Measurements from ENCODE around the gene TOPBP1.
"Not testable (repeated sequence)": the region's sequence is repeated elsewhere in the genome, so short reads cannot be mapped to it uniquely, and the experiment has no call there.

Gene TOPBP1

GRCh38 chr3:133693821-133694220 lies 32.1 kb upstream of the TOPBP1 start:
- Histone ChIP-seq H3K4me3 (no peak overlapping the region), H3K4me1 (no peaks in the 10 kb centered on the region), H3K27me3 (ENCODE audit: low read depth) (no peaks in the 10 kb centered on the region), H3K36me3 (replicated peaks) (no peaks in the 10 kb centered on the region), H3K9me3 (no peaks in the 10 kb centered on the region)
- no peak for DNase-seq (ENCODE audit: low spot score in 2 of 2)
- in situ Hi-C loops (cut with MboI; ENCODE audit: low sequenced_read_pairs), result no loop called here

GRCh38 chr3:133692759-133693158 lies 31.0 kb upstream of the TOPBP1 start:
- Histone ChIP-seq H3K36me3 (replicated peaks) (no peaks in the 10 kb centered on the region), H3K27me3 (ENCODE audit: low read depth) (no peaks in the 10 kb centered on the region), H3K9me3 (no peaks in the 10 kb centered on the region), H3K4me3 (no peak overlapping the region), H3K4me1 (no peaks in the 10 kb centered on the region)
- in situ Hi-C loops (cut with MboI; ENCODE audit: low sequenced_read_pairs), result no loop called here
- no peak for DNase-seq (ENCODE audit: low spot score in 2 of 2)

GRCh38 chr3:133691273-133692107 lies 29.7 kb upstream of the TOPBP1 start:
- Histone ChIP-seq H3K4me3 (no peak overlapping the region), H3K4me1 (no peaks in the 10 kb centered on the region), H3K36me3 (replicated peaks) (no peaks in the 10 kb centered on the region), H3K27me3 (ENCODE audit: low read depth) (no peaks in the 10 kb centered on the region), H3K9me3 (no peaks in the 10 kb centered on the region)
- in situ Hi-C loops (cut with MboI; ENCODE audit: low sequenced_read_pairs), result no loop called here
- DNase-seq (ENCODE audit: low spot score in 2 of 2), result no peak

- H3K4me1 ChIP-seq; DNase-seq (ENCODE audit: low spot score in 2 of 2); H3K36me3 ChIP-seq (replicated peaks); H3K27me3 ChIP-seq (ENCODE audit: low read depth); H3K4me3 ChIP-seq; in situ Hi-C loops (cut with MboI; ENCODE audit: low sequenced_read_pairs); H3K9me3 ChIP-seq: not testable (repeated sequence)
Observed at GRCh38 chr3:133677993-133678392, 16.3 kb upstream of the TOPBP1 start.

GRCh38 chr3:133676336-133677118 lies 14.8 kb upstream of the TOPBP1 start:
- Histone ChIP-seq H3K27me3 (ENCODE audit: low read depth) (peaks cover 6% of the 10 kb centered on the region; the same call in 1 of the 2 replicates), H3K9me3 (no peaks in the 10 kb centered on the region), H3K4me1 (no peaks in the 10 kb centered on the region), H3K4me3 (no peak overlapping the region), H3K36me3 (replicated peaks) (no peaks in the 10 kb centered on the region)
- DNase-seq (ENCODE audit: low spot score in 2 of 2), result no peak
- in situ Hi-C loops (cut with MboI; ENCODE audit: low sequenced_read_pairs), result no loop called here

- no peaks in the 10 kb centered on the region for H3K36me3 ChIP-seq (replicated peaks)
- H3K4me3 ChIP-seq, result no peak overlapping the region
- peaks cover 6% of the 10 kb centered on the region; the same call in 1 of the 2 replicates for H3K27me3 ChIP-seq (ENCODE audit: low read depth)
- in situ Hi-C loops (cut with MboI; ENCODE audit: low sequenced_read_pairs), result no loop called here
- no peaks in the 10 kb centered on the region for H3K9me3 ChIP-seq
- no peak for DNase-seq (ENCODE audit: low spot score in 2 of 2)
- H3K4me1 ChIP-seq, result no peaks in the 10 kb centered on the region
Observed at GRCh38 chr3:133675631-133676335, 14.0 kb upstream of the TOPBP1 start.

GRCh38 chr3:133674290-133674919 lies 12.7 kb upstream of the TOPBP1 start:
- Histone ChIP-seq H3K27me3 (ENCODE audit: low read depth) (peaks cover 6% of the 10 kb centered on the region; the same call in 1 of the 2 replicates), H3K4me1 (no peaks in the 10 kb centered on the region), H3K36me3 (replicated peaks) (no peaks in the 10 kb centered on the region), H3K9me3 (no peaks in the 10 kb centered on the region), H3K4me3 (no peak overlapping the region)
- in situ Hi-C loops (cut with MboI; ENCODE audit: low sequenced_read_pairs), result loop anchor here (25.0 kb wide), 1 partner anchor 813 kb away; the partner anchor contains the start of genes ANAPC13 and CEP63
- no peak for DNase-seq (ENCODE audit: low spot score in 2 of 2)

- Histone ChIP-seq H3K4me3 (no peak overlapping the region), H3K4me1 (no peaks in the 10 kb centered on the region), H3K27me3 (ENCODE audit: low read depth) (peaks cover 6% of the 10 kb centered on the region; the same call in 1 of the 2 replicates), H3K9me3 (no peaks in the 10 kb centered on the region), H3K36me3 (replicated peaks) (no peaks in the 10 kb centered on the region)
- in situ Hi-C loops (cut with MboI; ENCODE audit: low sequenced_read_pairs), result loop anchor here (25.0 kb wide), 1 partner anchor 814 kb away; the partner anchor contains the start of genes ANAPC13 and CEP63
- DNase-seq (ENCODE audit: low spot score in 2 of 2), result no peak
Observed at GRCh38 chr3:133673746-133674145, 12.0 kb upstream of the TOPBP1 start.

- H3K4me1 ChIP-seq, result no peaks in the 10 kb centered on the region
- no peak overlapping the region for H3K4me3 ChIP-seq
- in situ Hi-C loops (cut with MboI; ENCODE audit: low sequenced_read_pairs), result loop anchor here (25.0 kb wide), 1 partner anchor 815 kb away; the partner anchor contains the start of genes ANAPC13 and CEP63
- H3K36me3 ChIP-seq (replicated peaks), result no peaks in the 10 kb centered on the region
- H3K9me3 ChIP-seq, result no peaks in the 10 kb centered on the region
- H3K27me3 ChIP-seq (ENCODE audit: low read depth), result peaks cover 6% of the 10 kb centered on the region; the same call in 1 of the 2 replicates
- no peak for DNase-seq (ENCODE audit: low spot score in 2 of 2)
Observed at GRCh38 chr3:133672461-133672860, 10.7 kb upstream of the TOPBP1 start.

- in situ Hi-C loops (cut with MboI; ENCODE audit: low sequenced_read_pairs), result loop anchor here (25.0 kb wide), 1 partner anchor 817 kb away; the partner anchor contains the start of genes ANAPC13 and CEP63
- peaks cover 6% of the 10 kb centered on the region; the same call in 1 of the 2 replicates for H3K27me3 ChIP-seq (ENCODE audit: low read depth)
- no peaks in the 10 kb centered on the region for H3K36me3 ChIP-seq (replicated peaks)
- no peaks in the 10 kb centered on the region for H3K4me1 ChIP-seq
- no peak for DNase-seq (ENCODE audit: low spot score in 2 of 2)
- H3K9me3 ChIP-seq, result no peaks in the 10 kb centered on the region
- H3K4me3 ChIP-seq, result no peak overlapping the region
Observed at GRCh38 chr3:133670525-133670995, 8.8 kb upstream of the TOPBP1 start.

GRCh38 chr3:133669949-133670524 lies 8.3 kb upstream of the TOPBP1 start:
- DNase-seq (ENCODE audit: low spot score in 2 of 2), result no peak
- Histone ChIP-seq H3K27me3 (ENCODE audit: low read depth) (peaks cover 6% of the 10 kb centered on the region; the same call in 1 of the 2 replicates), H3K36me3 (replicated peaks) (no peaks in the 10 kb centered on the region), H3K4me3 (no peak overlapping the region), H3K9me3 (no peaks in the 10 kb centered on the region), H3K4me1 (no peaks in the 10 kb centered on the region)
- in situ Hi-C loops (cut with MboI; ENCODE audit: low sequenced_read_pairs), result loop anchor here (10.0 to 25.0 kb wide), 2 partner anchors 135 to 817 kb away; partner anchors contain the start of genes ANAPC13, CEP63 and SRPRB

GRCh38 chr3:133667118-133667517 lies 5.4 kb upstream of the TOPBP1 start:
- no peak for DNase-seq (ENCODE audit: low spot score in 2 of 2)
- in situ Hi-C loops (cut with MboI; ENCODE audit: low sequenced_read_pairs), result loop anchor here (10.0 to 25.0 kb wide), 2 partner anchors 138 to 820 kb away; partner anchors contain the start of genes ANAPC13, CEP63 and SRPRB

More at GRCh38 chr3:133667118-133667517, 5.4 kb upstream of the TOPBP1 start:
- Histone ChIP-seq H3K36me3 (replicated peaks) (no peaks in the 10 kb centered on the region), H3K4me1 (peaks cover 11% of the 10 kb centered on the region), H3K4me3 (no peak overlapping the region), H3K27me3 (ENCODE audit: low read depth) (no peaks in the 10 kb centered on the region), H3K9me3 (no peaks in the 10 kb centered on the region)
